HepG2 (cell line): ENCODE measurements around the gene MAPK7. TPM values are rescaled to one million over a fixed set of nuclear protein-coding genes. Genes with fewer than 3 reads are reported as not detected.

Source experiments
- ATF1 ChIP-seq: IDR thresholded peaks from 2 replicates; pipeline ENCODE4 v1.6.1; 2016; ENCODE audit warnings: mild to moderate bottlenecking, control low read depth
- LCORL ChIP-seq, 2 experiments: fragments of 450-650 bp in 1 of 2; sonication (generic) in 1 of 2; formaldehyde crosslinking in 1 of 2; IDR thresholded peaks; 2 replicates each; pipeline versions ENCODE4 v1.5.0 to v1.6.1; 2017 to 2020; ENCODE audit warnings: antibody characterized with exemption in 1 of 2, missing genetic modification reagents in 1 of 2
- MAFG ChIP-seq: sonication (generic); formaldehyde crosslinking; IDR thresholded peaks from 2 replicates; pipeline ENCODE4 v1.5.1; 2020; ENCODE audit warnings: mild to moderate bottlenecking, missing genetic modification reagents
- MEIS2 ChIP-seq: sonication (generic); formaldehyde crosslinking; IDR thresholded peaks from 2 replicates; pipeline ENCODE4 v1.9.0; 2021; ENCODE audit warnings: mild to moderate bottlenecking, missing genetic modification reagents
- MIER3 ChIP-seq: IDR thresholded peaks from 2 replicates; pipeline ENCODE4 v1.6.1; 2016; ENCODE audit warnings: missing compliant biosample characterization, borderline replicate concordance
- NFE2 ChIP-seq: sonication (generic); formaldehyde crosslinking; IDR thresholded peaks from 2 replicates; pipeline ENCODE4 v1.4.0; 2020; ENCODE audit warnings: missing genetic modification reagents
- NFIB ChIP-seq: sonication (generic); formaldehyde crosslinking; IDR thresholded peaks from 2 replicates; pipeline ENCODE4 v1.9.0; 2021; ENCODE audit warnings: missing genetic modification reagents, mild to moderate bottlenecking, borderline replicate concordance
- POLR2A ChIP-seq, 2 experiments: IDR thresholded peaks; 2 replicates each; pipeline ENCODE4 v1.6.1; 2011; ENCODE audit warnings: low read depth in 2 of 2, low read length in 2 of 2, mild to moderate bottlenecking in 1 of 2, moderate library complexity in 1 of 2; ENCODE audit not compliant: insufficient read depth in 1 of 2
- POLR2AphosphoS5 ChIP-seq: IDR thresholded peaks from 2 replicates; pipeline ENCODE4 v1.6.1; 2012; ENCODE audit warnings: low read depth, low read length
- RCOR2 ChIP-seq: IDR thresholded peaks from 2 replicates; pipeline ENCODE4 v1.6.1; 2016; ENCODE audit warnings: missing biosample characterization, missing genetic modification reagents
- RXRB ChIP-seq: IDR thresholded peaks from 2 replicates; pipeline ENCODE4 v1.6.1; 2016; ENCODE audit warnings: borderline replicate concordance, missing genetic modification reagents, missing compliant biosample characterization
- SMAD3 ChIP-seq: sonication (generic); formaldehyde crosslinking; IDR thresholded peaks from 2 replicates; pipeline ENCODE4 v1.4.0; 2020; ENCODE audit warnings: missing genetic modification reagents
- SP2 ChIP-seq: sonication (generic); formaldehyde crosslinking; IDR thresholded peaks from 2 replicates; pipeline ENCODE4 v1.5.1; 2020; ENCODE audit warnings: mild to moderate bottlenecking, missing genetic modification reagents
- STAT5B ChIP-seq: sonication (generic); formaldehyde crosslinking; IDR thresholded peaks from 2 replicates; pipeline ENCODE4 v1.4.0; 2020; ENCODE audit warnings: missing genetic modification reagents
- TBX3 ChIP-seq: fragments of 450-650 bp; IDR thresholded peaks from 2 replicates; pipeline ENCODE4 v1.6.1; 2017; ENCODE audit warnings: antibody characterized with exemption, mild to moderate bottlenecking, inconsistent platforms, borderline replicate concordance
- XRCC5 ChIP-seq: fragments of 200-400 bp; formaldehyde crosslinking; optimal IDR thresholded peaks from 2 replicates; pipeline ENCODE3; 2017; ENCODE audit warnings: mild to moderate bottlenecking, low read length
- YEATS4 ChIP-seq: sonication (generic); formaldehyde crosslinking; IDR thresholded peaks from 2 replicates; pipeline ENCODE4 v1.4.0; 2020; ENCODE audit warnings: missing genetic modification reagents, borderline replicate concordance
- ZFP82 ChIP-seq: sonication (generic); formaldehyde crosslinking; IDR thresholded peaks from 2 replicates; pipeline ENCODE4 v1.5.1; 2020; ENCODE audit warnings: mild to moderate bottlenecking, missing genetic modification reagents, borderline replicate concordance
- ZNF253 ChIP-seq: sonication (generic); formaldehyde crosslinking; IDR thresholded peaks from 2 replicates; pipeline ENCODE4 v1.8.0; 2022; ENCODE audit warnings: mild to moderate bottlenecking, missing genetic modification reagents, borderline replicate concordance
- ZNF317 ChIP-seq: sonication (generic); formaldehyde crosslinking; IDR thresholded peaks from 2 replicates; pipeline ENCODE4 v1.5.0; 2020; ENCODE audit warnings: mild to moderate bottlenecking, missing genetic modification reagents
- ZNF446 ChIP-seq: sonication (generic); formaldehyde crosslinking; IDR thresholded peaks from 2 replicates; pipeline ENCODE4 v1.5.0; 2020; ENCODE audit warnings: mild to moderate bottlenecking, missing genetic modification reagents
- ZNF589 ChIP-seq: sonication (generic); formaldehyde crosslinking; conservative IDR thresholded peaks from 2 replicates; pipeline ENCODE4 v1.8.0; 2022; ENCODE audit warnings: mild to moderate bottlenecking, moderate library complexity, missing genetic modification reagents
- ZSCAN9 ChIP-seq: IDR thresholded peaks from 2 replicates; pipeline ENCODE4 v1.6.1; 2016; ENCODE audit warnings: borderline replicate concordance
- polyA plus RNA-seq, 8 experiments: library from polyadenylated mRNA; depleted of rRNA in 3 of 8; stranded (reverse) in 7 of 8; unstranded in 1 of 8; fragments of >200 nt; fragmentation: Illumina TruSeq in 4 of 8; extraction: Trizol in 4 of 8; gene quantifications; 2 replicates each; pipeline versions ENCODE4 v1.2.1 to v1.2.3, GENCODE V29; 2011 to 2016; ENCODE audit warnings: low read depth in 4 of 8, missing spikeins in 1 of 8, mixed read lengths in 1 of 8; ENCODE audit not compliant: insufficient read depth in 1 of 8
- total RNA-seq, 5 experiments: library from RNA; depleted of rRNA; stranded (reverse); fragments of >200 nt; fragmentation: Illumina TruSeq; extraction: Trizol; gene quantifications; 2 replicates each; pipeline ENCODE4 v1.2.3, GENCODE V29; 2016; ENCODE audit warnings: low read depth in 1 of 5
- TF ChIP-seq, protein P1 (sequence below): sonication (generic); formaldehyde crosslinking; IDR thresholded peaks from 2 replicates; pipeline ENCODE4 v1.4.0; 2020; ENCODE audit warnings: mild to moderate bottlenecking, missing genetic modification reagents, borderline replicate concordance
- TF ChIP-seq, protein P2 (sequence below): sonication (generic); formaldehyde crosslinking; IDR thresholded peaks from 2 replicates; pipeline ENCODE4 v1.4.0; 2020; ENCODE audit warnings: missing genetic modification reagents
- TF ChIP-seq, protein P3 (sequence below): IDR thresholded peaks from 2 replicates; pipeline ENCODE4 v1.6.1; 2016; ENCODE audit warnings: low read depth, borderline replicate concordance

Gene MAPK7
- total and polyA plus RNA-seq, 2 of the 13 experiments (the other 11 are each of a cell fraction or from before 2014, with no cell fraction given): 2.9 to 5.9 TPM

DNA sequence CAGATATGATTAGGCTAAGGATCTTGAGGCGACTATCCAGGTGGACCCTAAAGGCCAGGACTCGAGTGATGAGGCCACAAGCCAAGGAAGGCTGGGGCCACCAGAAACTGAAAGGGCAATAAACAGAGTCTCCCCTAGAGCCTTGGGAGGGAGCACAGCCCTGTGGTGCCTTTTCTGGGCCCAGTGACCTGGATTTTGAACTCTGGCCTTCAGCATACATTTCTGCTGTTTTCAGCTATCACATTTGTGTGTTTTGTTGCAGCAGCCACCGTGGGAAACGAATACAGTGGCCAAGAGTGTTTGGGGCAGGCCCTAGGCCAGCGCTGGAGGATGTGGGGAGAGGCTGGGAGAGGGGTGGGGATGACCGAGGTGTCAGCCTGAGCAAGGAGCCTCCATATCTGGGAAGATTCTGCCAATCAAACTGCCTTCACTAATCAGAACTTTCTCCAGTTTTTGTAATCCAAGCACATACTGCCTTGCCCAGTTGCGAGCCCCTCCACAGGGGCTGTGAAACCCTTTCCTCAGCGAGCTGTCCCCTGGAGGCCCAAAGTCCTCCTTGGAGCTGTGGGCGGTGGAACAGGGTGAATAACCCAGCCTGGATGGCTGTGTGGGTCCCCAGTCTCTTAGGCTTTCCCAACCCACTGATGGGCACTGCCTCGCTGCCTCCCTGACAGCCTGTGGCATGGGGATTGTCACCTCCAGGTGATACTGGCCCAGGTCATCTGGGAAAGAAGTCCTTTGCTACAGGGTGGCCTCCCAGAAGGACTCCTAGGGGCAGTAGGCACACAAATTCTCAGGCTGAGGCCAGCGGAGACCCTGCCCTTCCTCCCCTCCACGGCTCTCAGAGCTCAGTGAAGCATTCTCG is 32.6 kb upstream of the MAPK7 start (continued):
- TF ChIP-seq MAFG (CRISPR knock-in tag) (no peak), MEIS2 (CRISPR knock-in tag) (no peak), MIER3 (CRISPR knock-in tag) (no peak), POLR2AphosphoS5 (no peak), TBX3 (no peak), YEATS4 (CRISPR knock-in tag) (no peak), XRCC5 (no peak), ZNF317 (CRISPR knock-in tag) (no peak), POLR2A (IDR thresholded peaks at IDR 0.05; ENCODE audit: insufficient read depth in 1 of 2, low read depth in 2 of 2, low read length in 2 of 2) (no peak), ZNF253 (CRISPR knock-in tag) (no peak), ZNF589 (CRISPR knock-in tag) (no peak), SP2 (no peak), NFE2 (no peak), ATF1 (CRISPR knock-in tag) (no peak), NFIB (CRISPR knock-in tag) (0 out of 2 replicates have a peak, but pooled peaks have one; percentile 56), ZFP82 (CRISPR knock-in tag) (no peak), RCOR2 (CRISPR knock-in tag) (peak; percentile 59; the same call in 1 of the 2 replicates), STAT5B (CRISPR knock-in tag) (no peak), LCORL (IDR thresholded peaks at IDR 0.05) (no peak), LCORL (CRISPR knock-in tag; IDR thresholded peaks at IDR 0.05) (peak; percentile 11; the same call in 1 of the 2 replicates), ZSCAN9 (no peak), ZNF446 (CRISPR knock-in tag) (no peak), SMAD3 (no peak), RXRB (CRISPR knock-in tag) (0 out of 2 replicates have a peak, but pooled peaks have one; percentile 17)
- TF ChIP-seq, protein P1, sequence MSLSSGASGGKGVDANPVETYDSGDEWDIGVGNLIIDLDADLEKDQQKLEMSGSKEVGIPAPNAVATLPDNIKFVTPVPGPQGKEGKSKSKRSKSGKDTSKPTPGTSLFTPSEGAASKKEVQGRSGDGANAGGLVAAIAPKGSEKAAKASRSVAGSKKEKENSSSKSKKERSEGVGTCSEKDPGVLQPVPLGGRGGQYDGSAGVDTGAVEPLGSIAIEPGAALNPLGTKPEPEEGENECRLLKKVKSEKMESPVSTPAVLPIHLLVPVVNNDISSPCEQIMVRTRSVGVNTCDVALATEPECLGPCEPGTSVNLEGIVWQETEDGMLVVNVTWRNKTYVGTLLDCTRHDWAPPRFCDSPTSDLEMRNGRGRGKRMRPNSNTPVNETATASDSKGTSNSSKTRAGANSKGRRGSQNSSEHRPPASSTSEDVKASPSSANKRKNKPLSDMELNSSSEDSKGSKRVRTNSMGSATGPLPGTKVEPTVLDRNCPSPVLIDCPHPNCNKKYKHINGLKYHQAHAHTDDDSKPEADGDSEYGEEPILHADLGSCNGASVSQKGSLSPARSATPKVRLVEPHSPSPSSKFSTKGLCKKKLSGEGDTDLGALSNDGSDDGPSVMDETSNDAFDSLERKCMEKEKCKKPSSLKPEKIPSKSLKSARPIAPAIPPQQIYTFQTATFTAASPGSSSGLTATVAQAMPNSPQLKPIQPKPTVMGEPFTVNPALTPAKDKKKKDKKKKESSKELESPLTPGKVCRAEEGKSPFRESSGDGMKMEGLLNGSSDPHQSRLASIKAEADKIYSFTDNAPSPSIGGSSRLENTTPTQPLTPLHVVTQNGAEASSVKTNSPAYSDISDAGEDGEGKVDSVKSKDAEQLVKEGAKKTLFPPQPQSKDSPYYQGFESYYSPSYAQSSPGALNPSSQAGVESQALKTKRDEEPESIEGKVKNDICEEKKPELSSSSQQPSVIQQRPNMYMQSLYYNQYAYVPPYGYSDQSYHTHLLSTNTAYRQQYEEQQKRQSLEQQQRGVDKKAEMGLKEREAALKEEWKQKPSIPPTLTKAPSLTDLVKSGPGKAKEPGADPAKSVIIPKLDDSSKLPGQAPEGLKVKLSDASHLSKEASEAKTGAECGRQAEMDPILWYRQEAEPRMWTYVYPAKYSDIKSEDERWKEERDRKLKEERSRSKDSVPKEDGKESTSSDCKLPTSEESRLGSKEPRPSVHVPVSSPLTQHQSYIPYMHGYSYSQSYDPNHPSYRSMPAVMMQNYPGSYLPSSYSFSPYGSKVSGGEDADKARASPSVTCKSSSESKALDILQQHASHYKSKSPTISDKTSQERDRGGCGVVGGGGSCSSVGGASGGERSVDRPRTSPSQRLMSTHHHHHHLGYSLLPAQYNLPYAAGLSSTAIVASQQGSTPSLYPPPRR (CRISPR knock-in tag): no peak
- TF ChIP-seq, protein P2, sequence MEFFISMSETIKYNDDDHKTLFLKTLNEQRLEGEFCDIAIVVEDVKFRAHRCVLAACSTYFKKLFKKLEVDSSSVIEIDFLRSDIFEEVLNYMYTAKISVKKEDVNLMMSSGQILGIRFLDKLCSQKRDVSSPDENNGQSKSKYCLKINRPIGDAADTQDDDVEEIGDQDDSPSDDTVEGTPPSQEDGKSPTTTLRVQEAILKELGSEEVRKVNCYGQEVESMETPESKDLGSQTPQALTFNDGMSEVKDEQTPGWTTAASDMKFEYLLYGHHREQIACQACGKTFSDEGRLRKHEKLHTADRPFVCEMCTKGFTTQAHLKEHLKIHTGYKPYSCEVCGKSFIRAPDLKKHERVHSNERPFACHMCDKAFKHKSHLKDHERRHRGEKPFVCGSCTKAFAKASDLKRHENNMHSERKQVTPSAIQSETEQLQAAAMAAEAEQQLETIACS (CRISPR knock-in tag): no peak; the same call in 1 of the 2 replicates
- TF ChIP-seq, protein P3, sequence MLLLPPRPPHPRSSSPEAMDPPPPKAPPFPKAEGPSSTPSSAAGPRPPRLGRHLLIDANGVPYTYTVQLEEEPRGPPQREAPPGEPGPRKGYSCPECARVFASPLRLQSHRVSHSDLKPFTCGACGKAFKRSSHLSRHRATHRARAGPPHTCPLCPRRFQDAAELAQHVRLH (CRISPR knock-in tag): no peak
